Stimulated activated CD4-positive, alpha-beta T cell treated with anti-CD3 and anti-CD28 coated beads, Interleukin-2, amount 100 ng/mL, for 24 hours (primary cell): Measurements from ENCODE around the gene PACS1.

ENCODE experiments used
- DNase-seq, 2 donors: peaks; one replicate each; pipeline ENCODE4 v3.0.0-alpha.2; 2020

PACS1 gene

GRCh38 chr11:66143996-66144678 lies 74.1 kb downstream of the PACS1 start:
- no peak for DNase-seq

GRCh38 chr11:66146074-66146473 lies 76.0 kb downstream of the PACS1 start:
- no peak for DNase-seq

DNA sequence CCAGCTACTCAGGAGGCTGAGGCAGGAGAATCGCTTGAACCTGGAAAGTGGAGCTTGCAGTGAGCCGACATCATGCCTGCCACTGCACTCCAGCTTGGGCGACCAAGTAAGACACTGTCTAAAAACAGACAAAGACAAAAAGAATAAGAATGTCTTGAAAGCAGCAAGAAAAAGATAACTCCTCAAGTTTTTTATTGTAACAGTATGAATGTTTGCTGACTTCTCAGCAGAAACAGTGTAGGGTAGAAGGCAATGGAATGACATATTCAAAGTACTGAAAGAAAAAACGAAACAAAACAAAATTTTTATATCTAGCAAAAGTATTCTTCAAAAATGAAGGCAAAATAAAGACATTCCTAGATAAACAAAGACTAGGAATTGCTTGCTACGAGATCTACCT lies 76.9 kb downstream of the PACS1 start:
- DNase-seq = no peak

GRCh38 chr11:66150140-66150539 lies 80.1 kb downstream of the PACS1 start:
- no peak for DNase-seq

GRCh38 chr11:66150725-66151124 lies 80.7 kb downstream of the PACS1 start:
- no peak for DNase-seq

DNA sequence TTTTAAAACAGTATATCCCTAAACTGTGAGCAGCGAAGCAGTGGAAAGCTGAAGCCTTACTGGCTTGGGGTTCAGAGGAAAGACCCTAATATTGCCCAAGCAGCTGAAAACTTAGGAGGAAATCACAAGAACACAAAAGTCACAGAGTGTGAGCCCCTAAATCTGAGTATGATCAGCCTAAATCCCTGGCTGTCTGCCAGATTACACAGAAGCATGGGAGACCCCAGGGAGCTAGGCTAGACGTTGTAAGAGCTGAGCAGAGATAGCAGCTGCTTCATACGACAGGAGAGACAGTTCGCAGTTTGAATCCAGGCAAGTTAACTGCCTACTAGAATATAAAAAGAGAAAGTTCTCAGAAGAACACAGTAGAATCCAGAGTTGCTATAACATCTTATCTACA lies 81.2 kb downstream of the PACS1 start:
- no peak for DNase-seq

DNA sequence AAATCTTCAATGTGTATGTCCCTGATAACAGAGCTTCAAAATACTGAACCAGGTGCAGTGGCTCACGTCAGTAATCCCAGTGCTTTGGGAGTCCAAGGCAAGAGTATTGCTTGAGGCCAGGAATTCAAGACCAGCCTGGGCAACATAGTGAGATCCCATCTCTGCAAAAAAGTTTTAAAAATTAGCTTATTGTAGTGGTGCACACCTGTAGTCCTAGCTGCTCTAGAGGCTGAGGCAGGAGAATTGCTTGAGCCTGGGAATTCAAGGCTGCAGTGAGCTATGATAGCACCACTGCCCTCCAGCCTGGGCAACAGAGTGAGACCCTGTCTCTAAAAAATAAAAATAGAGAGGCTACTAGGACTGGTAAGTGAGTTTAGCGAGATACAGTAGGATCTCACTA lies 84.0 kb downstream of the PACS1 start:
- no peak for DNase-seq

DNA sequence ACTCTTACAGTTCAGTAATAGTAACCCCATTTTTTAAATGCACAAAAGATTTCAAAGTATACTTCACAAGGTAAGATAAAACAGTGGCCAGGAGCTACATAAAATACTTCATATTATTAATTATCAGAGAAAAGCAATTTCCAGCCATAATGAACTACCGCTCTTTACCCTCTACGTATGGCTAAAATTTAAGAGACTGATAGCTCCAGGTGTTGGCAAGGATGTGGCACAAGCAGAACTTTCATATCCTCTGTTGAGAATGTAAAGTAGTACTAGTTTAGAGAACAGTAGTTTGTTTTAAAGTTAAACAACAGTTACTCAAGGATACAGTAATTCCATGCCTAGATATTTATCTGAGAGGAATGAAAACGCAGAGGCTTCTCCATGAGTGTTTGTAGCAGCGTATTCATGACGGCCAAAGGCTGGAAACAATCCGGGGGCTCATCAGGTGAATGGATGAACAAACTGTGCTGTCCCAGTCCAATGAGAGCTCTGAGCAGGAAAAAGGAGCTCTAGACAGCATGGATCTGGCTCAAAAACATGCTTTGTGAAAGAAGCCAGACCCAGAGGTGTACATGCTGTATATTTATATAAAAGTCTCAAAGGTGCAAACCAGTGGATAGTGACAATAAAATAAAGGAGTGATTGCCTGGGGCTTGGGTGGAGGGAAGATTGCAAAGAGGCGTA lies 85.5 kb downstream of the PACS1 start:
- no peak for DNase-seq

DNA sequence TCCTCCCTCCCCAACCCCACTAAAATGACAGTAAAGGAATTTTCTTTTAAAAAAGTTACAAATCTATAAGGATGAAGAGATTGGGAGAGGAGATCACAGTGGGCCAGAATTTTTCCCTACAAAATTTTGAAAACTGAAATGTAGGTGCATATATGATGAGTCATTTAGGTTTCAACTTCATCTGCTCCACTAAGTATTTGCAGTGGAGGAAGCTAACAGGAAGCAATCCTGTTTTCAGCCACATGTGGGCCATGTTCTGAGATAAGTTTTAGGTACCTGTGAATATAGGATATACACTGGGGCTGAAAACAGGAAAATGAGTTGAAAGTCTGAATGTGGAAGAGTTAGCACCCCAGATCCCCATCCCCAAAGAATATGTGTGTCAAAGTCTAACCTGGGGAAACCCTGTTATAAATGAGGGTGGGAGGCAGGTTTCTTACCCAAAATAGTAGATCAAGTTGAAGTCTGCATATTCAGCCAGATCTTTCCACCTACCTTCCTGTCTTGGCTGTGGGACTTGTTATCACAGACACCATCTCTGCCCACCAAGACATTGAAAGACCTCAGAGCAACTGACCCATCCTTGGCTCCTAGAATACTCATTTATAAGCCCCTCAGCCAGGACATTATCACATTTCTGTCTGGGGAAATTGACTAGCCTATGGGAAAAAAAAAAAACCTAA lies 87.3 kb downstream of the PACS1 start:
- DNase-seq = no peak

DNA sequence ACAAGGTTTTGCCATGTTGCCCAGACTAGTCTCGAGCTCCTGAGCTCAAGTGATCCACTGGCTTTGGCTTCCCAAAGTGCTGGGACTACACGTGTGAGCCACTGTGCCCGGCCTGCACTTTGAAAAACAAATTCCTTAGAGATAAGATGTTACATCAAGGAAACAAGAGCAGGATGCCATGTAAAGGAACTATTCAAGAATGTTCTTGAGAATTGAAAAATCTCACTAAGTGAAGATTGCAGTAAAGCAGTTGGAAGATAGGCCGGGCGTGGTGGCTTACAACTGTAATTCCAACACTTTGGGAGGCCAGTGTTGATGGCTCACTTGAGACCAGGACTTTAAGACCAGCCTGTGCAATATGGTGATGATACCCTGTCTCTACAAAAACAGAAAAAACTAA lies 88.1 kb downstream of the PACS1 start:
- DNase-seq = no peak

DNA sequence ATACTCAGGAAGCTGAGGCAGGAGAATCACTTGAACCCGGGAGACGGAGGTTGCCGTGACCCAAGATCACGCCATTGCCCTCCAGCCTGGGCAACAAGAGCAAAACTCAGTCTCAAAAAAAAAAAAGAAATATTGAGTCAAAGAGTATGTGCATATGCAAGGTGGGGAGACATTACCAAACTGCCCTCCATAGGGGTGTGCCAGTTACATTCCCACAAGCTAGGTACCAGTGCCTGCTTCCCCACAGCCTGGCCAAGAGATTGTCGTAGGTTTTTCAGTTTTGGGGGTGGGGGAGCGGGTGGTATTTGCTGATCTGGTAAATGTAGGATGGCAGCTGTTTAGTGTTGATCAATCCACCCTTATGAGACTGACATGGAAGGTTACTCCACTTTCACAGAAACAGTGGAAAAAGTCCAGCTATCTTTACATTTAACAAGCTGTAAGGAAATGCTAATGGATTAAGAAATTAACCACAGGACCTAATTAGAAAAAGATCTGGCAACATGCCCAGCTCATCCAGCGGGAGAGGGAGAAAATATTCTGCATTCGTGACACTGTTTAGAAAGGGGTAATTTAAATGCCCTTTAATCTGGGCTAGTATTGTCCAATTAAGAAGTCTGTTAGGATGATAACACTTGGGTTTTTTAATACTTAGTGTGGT lies 89.4 kb downstream of the PACS1 start:
- no peak for DNase-seq

- DNase-seq = no peak
Measured at GRCh38 chr11:66160709-66161108, 90.6 kb downstream of the PACS1 start.

DNA sequence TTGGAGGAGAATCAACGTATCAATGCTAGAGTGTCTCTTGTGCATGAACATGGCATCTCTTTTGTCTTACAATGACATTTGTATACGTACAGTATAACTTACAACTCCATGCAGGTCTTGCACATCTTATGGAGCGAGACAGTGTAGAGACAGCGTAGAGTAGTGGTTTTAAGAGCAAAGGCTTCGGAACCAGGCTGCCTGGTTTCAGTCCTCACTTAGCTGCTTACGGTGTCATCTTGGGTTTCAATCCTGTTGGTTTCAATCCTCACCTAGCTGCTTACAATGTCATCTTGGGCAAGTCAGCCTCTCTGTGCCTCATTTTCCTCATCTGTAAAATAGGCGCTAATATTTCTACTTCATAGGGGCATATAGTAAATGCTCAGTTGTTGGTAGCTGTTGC lies 98.2 kb downstream of the PACS1 start:
- DNase-seq = no peak

DNA sequence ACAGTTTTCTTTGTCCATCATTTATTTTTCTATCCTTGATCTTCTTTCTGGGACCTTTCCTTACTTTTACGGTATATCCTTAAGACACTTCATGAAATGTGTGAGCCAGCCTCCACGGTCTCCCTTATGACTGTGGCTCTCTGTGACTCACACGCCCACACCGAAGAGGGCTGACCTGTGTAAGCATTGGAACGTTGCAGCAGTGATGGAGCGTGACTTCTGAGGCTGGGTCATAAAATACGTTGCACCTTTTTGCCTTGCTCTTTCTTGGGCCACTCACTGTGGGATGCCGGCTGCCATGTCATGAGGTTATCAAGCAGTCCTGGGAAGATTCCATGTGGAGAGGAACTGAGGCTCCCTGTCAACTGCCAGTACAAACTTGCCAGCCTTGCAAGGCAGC lies 102.1 kb downstream of the PACS1 start:
- DNase-seq = peak; percentile 39 to 51

DNA sequence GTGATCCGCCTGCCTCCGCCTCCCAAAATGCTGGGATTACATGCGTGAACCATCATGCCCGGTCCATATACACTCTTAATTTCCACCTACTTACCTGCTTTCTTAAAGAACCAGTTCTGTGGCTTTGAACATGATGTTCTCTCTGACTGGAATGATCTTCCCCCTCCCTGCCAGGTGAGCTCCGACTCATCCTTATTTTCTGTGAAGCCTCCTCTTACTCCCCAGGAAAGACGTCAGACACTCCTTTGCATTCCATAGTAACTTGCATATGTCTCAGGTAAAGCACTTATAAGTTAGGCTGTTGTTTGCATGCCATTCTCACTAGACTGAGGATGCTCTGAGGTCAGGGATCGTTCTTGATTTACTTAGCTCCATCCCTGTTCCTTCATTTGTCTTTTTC lies 106.6 kb downstream of the PACS1 start:
- no peak for DNase-seq

- DNase-seq = no peak
Measured at GRCh38 chr11:66178183-66178582, 108.1 kb downstream of the PACS1 start.

GRCh38 chr11:66178871-66179270 lies 108.8 kb downstream of the PACS1 start:
- DNase-seq = no peak

GRCh38 chr11:66181632-66182315 lies 111.7 kb downstream of the PACS1 start:
- DNase-seq = no peak

DNA sequence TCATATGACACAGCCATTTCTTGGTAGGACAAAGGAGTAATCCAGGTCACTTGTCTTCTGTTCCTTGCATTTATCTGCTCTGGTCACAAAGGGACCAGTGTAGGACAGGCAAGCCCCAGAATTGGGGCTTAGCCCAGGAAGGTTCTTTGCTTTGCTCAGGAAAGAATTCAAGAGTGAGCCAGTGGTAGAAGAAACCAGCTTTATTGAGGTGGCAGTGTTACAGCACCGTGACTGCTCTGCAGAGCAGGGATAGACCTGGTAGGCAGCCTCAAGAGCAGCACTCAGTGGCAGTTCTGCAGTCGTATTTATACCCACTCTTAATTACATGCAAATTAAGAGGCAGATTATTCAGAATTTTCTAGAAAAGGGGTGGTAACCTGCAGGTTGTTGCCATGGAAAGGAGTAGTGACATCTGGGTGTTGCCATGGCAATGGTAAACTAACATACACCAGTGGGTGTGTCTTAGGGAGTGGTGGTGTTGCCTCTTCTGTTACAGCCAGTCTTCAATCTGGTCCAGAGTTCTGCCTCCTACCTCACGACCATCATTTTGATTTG lies 113.5 kb downstream of the PACS1 start:
- DNase-seq = no peak

GRCh38 chr11:66184728-66185127 lies 114.7 kb downstream of the PACS1 start:
- DNase-seq = no peak

- DNase-seq = no peak
Measured at GRCh38 chr11:66186470-66186869, 116.4 kb downstream of the PACS1 start.

GRCh38 chr11:66187453-66187852 lies 117.4 kb downstream of the PACS1 start:
- DNase-seq = no peak

DNA sequence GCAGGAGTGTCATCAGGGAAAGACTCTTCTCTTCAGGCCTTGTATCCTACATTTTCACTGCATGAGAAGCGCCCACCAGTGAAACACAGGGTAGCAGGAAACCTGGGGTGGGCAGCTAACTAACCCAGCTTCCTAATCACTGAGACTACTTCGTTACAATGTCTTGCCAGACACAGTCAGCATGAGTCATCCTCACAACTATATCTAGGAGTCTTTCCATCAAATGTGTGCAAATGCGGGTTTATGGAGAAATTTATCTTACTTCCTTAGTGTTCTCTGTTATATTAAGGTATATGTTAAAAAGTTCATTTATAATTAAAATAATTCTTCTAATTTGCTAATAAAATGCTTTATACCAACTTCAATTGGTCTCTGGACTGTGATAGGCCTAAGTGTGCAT lies 118.5 kb downstream of the PACS1 start:
- DNase-seq = no peak
